ENCODE measurements around the gene WDR18.

DNA sequence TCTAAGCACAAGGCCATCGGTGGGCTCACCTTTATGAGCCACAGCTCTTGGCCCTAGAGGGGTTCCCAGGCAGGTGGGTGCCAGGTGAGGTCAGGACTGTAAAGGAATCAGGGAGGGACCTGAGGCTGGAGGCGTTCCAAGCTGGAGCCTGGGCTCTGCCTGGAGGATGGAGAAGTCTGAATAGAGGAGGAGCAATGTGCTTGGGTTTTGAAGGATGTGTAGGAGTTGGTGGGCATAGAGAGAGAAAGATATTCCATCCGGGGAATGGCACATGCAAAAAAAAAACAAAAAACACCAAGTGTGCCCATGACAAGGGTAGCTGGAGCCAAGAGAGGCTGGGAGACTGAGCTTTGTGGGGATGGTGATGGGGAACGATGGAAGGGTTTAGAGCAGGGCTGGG, 18.5 kb downstream of the WDR18 start:
- TF ChIP-seq EZH2 (optimal IDR thresholded peaks at IDR 0.05; ENCODE audit: low read depth, low read length) = no peak
- TF ChIP-seq, protein P1, sequence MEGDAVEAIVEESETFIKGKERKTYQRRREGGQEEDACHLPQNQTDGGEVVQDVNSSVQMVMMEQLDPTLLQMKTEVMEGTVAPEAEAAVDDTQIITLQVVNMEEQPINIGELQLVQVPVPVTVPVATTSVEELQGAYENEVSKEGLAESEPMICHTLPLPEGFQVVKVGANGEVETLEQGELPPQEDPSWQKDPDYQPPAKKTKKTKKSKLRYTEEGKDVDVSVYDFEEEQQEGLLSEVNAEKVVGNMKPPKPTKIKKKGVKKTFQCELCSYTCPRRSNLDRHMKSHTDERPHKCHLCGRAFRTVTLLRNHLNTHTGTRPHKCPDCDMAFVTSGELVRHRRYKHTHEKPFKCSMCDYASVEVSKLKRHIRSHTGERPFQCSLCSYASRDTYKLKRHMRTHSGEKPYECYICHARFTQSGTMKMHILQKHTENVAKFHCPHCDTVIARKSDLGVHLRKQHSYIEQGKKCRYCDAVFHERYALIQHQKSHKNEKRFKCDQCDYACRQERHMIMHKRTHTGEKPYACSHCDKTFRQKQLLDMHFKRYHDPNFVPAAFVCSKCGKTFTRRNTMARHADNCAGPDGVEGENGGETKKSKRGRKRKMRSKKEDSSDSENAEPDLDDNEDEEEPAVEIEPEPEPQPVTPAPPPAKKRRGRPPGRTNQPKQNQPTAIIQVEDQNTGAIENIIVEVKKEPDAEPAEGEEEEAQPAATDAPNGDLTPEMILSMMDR (IDR thresholded peaks at IDR 0.05; ENCODE audit: low read length) = no peak

Data from MM.1S (cell line).